Ascending aorta (tissue), 2 donors: ENCODE measurements around the gene CAMK2A. TPM values are rescaled to one million over a fixed set of nuclear protein-coding genes. Genes with fewer than 3 reads are reported as not detected.

Experiments used
- DNase-seq, 2 donors: peaks; one replicate each; pipeline ENCODE4 v3.0.0-alpha.2; 2019; ENCODE audit warnings: low spot score in 2 of 2
- H3K27ac ChIP-seq, 2 donors: fragments of 200-600 bp; sonication (generic); one replicate each; pipeline ENCODE4 v1.5.1; 2016 to 2017; ENCODE audit warnings: mild to moderate bottlenecking in 1 of 2
- H3K27me3 ChIP-seq: fragments of 200-600 bp; sonication (generic); one replicate; pipeline ENCODE4 v1.5.1; 2017
- H3K36me3 ChIP-seq, 2 donors: fragments of 200-600 bp; sonication (generic); one replicate each; pipeline ENCODE4 v1.5.1; 2016
- H3K4me1 ChIP-seq, 2 donors: fragments of 200-600 bp; sonication (generic); one replicate each; pipeline ENCODE4 v1.5.1; 2016 to 2017; ENCODE audit warnings: mild to moderate bottlenecking in 1 of 2
- H3K4me3 ChIP-seq, 2 donors: fragments of 200-600 bp; sonication (generic); one replicate each; pipeline ENCODE4 v1.5.1; 2016 to 2017; ENCODE audit warnings: mild to moderate bottlenecking in 1 of 2
- H3K9me3 ChIP-seq, 2 donors: fragments of 200-600 bp; sonication (generic); one replicate each; pipeline ENCODE4 v1.5.1; 2016
- CTCF ChIP-seq, 3 experiments: fragments of 200-600 bp in 2 of 3; fragments of 450-650 bp in 1 of 3; sonication (generic) in 2 of 3; IDR thresholded peaks; one replicate each; pipeline ENCODE4 v1.5.1; 2016 to 2019; ENCODE audit warnings: antibody characterized with exemption in 3 of 3, mild to moderate bottlenecking in 1 of 3, moderate library complexity in 1 of 3
- intact Hi-C: fragments of 100-400 bp; cut with DNase I; formaldehyde crosslinking; loops from one replicate; pipeline ENCODE4 v1.15.1; 2023
- total RNA-seq: library from RNA; depleted of rRNA; stranded (reverse); fragments of >200 nt; gene quantifications from one replicate; pipeline ENCODE4 v1.1.0, GENCODE V29; 2016

The CAMK2A gene
- total RNA-seq, 1 donor from 2014 or later, result not detected

GRCh38 chr5:150279330-150280020 is 10.1 kb downstream of the CAMK2A start:
- no peaks in the 10 kb centered on the region for H3K36me3 ChIP-seq
- no peak overlapping the region for H3K27ac ChIP-seq
- no peak for DNase-seq
- H3K9me3 ChIP-seq, result no peaks in the 10 kb centered on the region
- TF ChIP-seq CTCF (IDR thresholded peaks at IDR 0.05), result no peak
- H3K4me1 ChIP-seq, result no peaks in the 10 kb centered on the region
- intact Hi-C loops, result no loop called here
- no peaks in the 10 kb centered on the region for H3K27me3 ChIP-seq
- H3K4me3 ChIP-seq, result no peak overlapping the region

GRCh38 chr5:150278916-150279315 is 10.7 kb downstream of the CAMK2A start:
- intact Hi-C loops, result no loop called here
- Histone ChIP-seq H3K4me1 (no peaks in the 10 kb centered on the region), H3K4me3 (no peak overlapping the region), H3K27ac (no peak overlapping the region), H3K27me3 (no peaks in the 10 kb centered on the region), H3K9me3 (no peaks in the 10 kb centered on the region), H3K36me3 (no peaks in the 10 kb centered on the region)
- DNase-seq, result no peak
- TF ChIP-seq CTCF (IDR thresholded peaks at IDR 0.05), result no peak

GRCh38 chr5:150278046-150278730 is 11.4 kb downstream of the CAMK2A start:
- intact Hi-C loops, result no loop called here

GRCh38 chr5:150277043-150277442 is 12.5 kb downstream of the CAMK2A start:
- TF ChIP-seq CTCF (IDR thresholded peaks at IDR 0.05), result no peak
- H3K27me3 ChIP-seq, result no peaks in the 10 kb centered on the region
- DNase-seq, result no peak
- intact Hi-C loops, result no loop called here
- H3K9me3 ChIP-seq, result no peaks in the 10 kb centered on the region
- H3K4me1 ChIP-seq, result no peaks in the 10 kb centered on the region
- no peak overlapping the region for H3K27ac ChIP-seq
- H3K4me3 ChIP-seq, result no peak overlapping the region
- no peaks in the 10 kb centered on the region for H3K36me3 ChIP-seq

More at GRCh38 chr5:150278046-150278730, 11.4 kb downstream of the CAMK2A start:
- no peak for DNase-seq
- no peak for TF ChIP-seq CTCF (IDR thresholded peaks at IDR 0.05)
- H3K4me1 ChIP-seq, result no peaks in the 10 kb centered on the region
- no peaks in the 10 kb centered on the region for H3K9me3 ChIP-seq
- H3K27me3 ChIP-seq, result no peaks in the 10 kb centered on the region
- H3K27ac ChIP-seq, result no peak overlapping the region
- no peak overlapping the region for H3K4me3 ChIP-seq
- H3K36me3 ChIP-seq, result no peaks in the 10 kb centered on the region

- Histone ChIP-seq H3K9me3 (no peaks in the 10 kb centered on the region), H3K36me3 (no peaks in the 10 kb centered on the region), H3K4me1 (no peaks in the 10 kb centered on the region), H3K27me3 (no peaks in the 10 kb centered on the region), H3K4me3 (no peak overlapping the region), H3K27ac (no peak overlapping the region)
- intact Hi-C loops, result no loop called here
- DNase-seq, result no peak
- no peak for TF ChIP-seq CTCF (IDR thresholded peaks at IDR 0.05)
Observed at GRCh38 chr5:150274811-150275210, 14.8 kb downstream of the CAMK2A start.
